NOMO-1 treated with DMSO at 0.1 percent for 48 hours (cell line): ENCODE data around the gene ARID1B.

ENCODE experiments used
- DNase-seq: peaks from one replicate; lab custom pipeline; 2025; ENCODE audit not compliant: unreplicated experiment; lab: John Stamatoyannopoulos, UW

Gene ARID1B

DNA sequence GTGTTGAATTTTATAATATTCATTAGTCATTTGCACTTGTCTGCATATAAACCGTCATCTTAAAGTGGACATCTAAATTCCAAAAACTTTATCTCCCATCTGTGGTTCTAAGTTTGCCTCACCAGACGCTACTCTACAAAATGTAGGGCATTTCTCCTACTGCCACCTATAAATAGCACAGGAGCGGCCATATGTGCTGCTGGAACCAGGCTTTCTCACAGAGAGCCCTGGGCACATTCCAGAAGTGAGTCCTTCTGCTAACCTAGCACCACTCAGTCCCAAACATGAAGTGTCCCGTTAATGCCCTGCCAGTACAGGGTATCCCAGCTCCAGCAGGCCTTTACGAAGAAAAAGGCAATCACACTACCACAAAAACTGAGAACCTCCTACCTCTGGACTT lies 392.5 kb downstream of the ARID1B start:
- no peak for DNase-seq

DNA sequence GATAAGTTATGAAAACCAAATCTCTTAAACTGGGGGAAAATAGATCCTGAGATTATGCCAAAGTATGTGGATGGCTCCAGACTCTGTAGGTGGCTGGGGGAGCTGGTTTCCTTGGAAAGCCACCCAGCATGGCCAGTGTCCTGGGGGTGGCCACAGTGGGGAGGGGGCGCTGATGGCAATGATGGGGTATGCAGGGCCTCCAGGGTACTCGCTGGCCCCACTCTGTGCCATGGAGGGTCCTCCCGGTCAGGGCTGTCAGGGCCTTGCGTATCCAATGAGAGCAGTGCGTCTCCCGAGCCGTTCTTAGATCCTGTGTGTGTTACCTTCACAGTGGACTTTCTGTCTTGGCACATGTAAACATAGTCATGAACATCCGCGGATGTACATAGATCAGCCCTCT lies 393.4 kb downstream of the ARID1B start:
- DNase-seq, result no peak

DNA sequence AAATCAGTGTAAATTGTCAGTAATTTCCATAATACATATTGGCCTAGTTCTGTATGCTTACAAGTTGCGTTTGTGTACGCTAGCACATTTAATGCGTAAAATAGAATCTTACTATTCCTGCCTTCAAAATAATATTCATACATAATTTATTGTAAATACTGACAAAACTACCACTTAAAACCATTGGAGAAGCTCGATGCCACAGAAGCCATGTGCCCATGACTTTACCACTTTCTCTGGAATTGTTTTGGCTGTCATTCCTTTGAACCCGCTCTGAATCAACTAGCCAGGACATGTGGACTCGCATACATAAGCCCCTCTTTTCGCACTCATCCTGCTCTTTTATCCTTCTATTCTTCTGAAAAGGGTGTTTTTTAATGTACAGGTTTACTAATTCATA lies 394.6 kb downstream of the ARID1B start:
- DNase-seq, result no peak

DNA sequence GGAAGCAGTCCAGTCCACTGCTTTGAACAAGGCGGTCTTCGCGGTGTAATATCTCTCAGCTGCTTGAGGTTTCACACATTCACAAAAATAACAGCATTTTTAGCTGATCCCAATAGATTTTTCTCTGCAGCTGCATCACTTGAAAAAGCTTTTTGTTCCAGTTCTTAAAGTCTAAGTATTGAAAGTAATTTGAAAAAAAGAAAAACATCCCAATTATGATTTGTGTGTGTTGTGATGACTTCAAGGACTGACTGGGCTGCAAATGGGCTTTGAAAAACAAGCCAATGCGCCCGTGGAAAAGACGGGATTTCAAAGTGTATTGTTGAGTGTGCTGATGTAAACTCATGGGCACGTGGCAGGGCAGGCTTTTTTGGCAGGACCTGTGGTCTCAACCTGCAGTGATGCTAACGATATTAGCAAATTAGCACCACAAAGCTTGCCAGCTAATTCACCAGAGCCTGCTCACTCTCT lies 395.1 kb downstream of the ARID1B start:
- no peak for DNase-seq

DNA sequence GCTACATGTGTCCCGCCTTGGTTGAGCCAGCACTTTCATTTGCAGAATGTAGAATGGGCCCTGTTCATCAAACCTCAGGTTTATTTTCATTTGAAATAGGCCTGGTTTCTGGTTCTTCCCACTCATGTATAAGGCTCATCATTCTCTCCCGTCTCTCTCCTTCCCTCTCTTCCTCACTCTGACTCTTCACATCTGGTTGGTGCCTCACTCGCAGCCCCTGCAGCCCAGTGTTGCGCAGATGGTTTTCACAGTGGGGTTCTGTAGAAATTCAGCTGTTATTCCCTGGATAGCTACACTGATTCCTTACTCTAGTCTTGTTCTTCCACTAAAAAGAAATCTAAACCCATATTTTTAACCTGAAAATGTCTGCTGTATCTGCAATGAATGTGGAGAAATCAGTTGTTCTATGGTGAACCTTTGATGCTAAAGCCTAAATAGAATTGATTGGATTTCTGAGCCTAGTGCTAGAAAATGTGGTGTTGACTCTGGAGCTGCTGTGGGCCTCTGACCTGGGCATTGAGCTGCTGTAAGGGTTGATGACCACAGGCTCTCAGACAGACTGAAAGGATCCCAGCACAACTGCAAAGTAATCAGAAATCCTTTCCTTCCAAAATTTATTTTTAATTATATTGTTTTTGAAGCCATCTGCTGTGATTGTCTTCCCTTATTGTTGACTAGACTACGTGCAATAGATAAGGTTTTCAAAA lies 395.8 kb downstream of the ARID1B start:
- DNase-seq, result no peak

DNA sequence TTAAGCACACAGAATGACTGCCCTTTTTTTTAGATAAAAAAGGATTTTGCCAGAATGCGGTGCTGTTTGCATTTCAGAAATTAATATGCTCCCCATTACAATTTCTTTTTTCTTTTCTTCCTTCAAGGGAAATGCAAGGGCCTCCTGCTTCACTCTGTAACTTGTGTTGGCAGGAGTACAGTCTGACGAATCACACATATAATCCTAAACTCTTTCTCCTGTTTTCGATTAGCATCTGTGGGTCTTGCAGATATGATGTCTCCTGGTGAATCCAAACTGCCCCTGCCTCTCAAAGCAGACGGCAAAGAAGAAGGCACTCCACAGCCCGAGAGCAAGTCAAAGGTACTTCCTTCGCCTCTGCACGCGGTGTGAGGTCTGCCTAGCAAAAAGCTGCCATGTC lies 396.6 kb downstream of the ARID1B start:
- no peak for DNase-seq

DNA sequence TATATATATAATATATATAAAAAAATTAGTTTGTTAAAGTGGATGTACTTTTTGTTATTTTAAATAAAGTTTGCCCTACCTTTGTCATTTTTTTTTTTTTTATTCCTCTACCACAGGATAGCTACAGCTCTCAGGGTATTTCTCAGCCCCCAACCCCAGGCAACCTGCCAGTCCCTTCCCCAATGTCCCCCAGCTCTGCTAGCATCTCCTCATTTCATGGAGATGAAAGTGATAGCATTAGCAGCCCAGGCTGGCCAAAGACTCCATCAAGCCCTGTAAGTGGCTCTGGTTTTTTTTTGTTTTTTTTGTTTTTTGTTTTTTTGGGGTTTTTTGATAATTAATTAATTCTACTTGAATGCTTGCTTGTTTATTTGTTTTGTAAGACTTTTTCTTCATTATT lies 397.6 kb downstream of the ARID1B start:
- DNase-seq, result no peak

DNA sequence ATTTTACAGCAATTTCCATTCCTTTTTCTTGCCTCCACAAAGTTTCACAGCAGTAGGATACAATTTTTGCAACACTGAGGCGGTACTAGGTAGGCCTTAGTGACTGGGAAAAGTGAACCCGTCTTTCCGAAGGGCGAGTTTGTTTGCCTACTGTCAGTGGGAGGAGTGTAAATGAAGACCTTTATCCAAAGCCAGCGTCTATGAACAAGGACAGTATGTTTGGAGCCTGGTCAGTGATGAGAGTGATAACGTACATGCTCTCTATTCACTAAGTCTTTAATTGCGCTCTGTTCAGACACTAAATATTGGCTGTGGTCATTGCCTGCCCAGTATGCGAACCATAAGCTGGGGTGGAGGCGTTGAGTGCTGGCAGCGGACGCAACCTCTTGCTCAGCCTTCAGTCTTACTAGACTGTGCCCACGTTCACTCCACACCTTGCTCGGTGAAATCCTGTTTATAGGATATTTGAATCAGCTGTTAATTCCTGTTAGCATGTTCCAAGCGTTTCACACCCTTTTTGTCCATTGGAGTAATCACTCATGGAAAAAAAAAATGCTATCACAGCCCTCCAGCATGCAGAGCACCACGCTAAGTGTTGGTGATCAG lies 400.7 kb downstream of the ARID1B start:
- no peak for DNase-seq

DNA sequence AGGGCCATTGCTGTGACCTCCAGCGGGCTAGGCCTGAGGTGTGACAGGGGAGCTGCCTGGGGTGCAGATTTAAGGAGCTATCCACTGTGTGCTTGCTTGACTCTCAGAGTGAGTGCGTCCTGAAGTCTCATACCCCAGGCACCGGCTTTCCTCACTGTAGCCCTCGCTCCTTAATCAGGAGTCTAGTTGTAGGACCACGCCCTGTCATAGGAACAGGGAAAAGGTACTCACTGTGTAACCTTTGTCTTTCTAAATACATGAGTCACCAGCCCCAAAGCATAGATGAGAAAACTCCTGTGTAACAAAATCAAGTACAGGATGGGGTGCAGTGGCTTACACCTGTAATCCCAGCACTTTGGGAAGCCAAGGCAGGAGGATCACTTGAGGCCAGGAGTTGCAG lies 404.5 kb downstream of the ARID1B start:
- no peak for DNase-seq

DNA sequence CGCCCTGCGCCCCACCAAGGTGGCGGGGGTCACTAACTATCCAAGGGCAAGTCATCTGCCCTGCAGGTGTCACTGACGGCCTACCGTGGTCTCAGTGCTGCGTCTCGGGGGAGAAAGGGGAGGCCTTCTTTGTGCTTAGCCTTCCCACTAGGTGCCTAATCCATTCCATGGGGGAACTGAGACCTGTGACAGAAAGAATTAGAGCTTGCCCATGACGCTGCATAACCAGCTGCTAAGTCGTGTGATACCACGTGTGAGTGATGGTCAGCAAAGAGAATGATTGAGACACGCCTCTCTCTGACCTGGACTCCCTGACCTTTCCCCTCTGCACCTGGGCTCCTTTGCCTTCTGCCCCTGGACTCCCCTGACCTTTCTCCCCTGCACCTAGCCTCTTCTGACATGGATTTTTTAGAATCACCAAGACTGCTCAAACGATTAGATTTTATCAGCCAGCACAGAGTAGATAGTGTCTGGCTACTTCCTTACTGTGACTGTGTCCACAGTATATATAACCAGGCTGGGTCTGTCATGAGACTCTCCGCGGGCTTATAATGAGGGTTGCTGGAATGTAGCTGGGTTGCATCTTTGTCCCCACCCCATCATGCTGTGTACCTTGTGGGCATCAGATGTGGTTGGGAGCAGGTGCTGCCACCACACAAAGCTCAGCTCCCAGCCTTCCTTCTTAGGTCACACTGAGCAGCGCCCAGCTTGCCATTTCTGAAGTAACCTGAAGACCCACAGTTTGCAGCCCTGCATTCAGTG lies 405.5 kb downstream of the ARID1B start:
- DNase-seq, result no peak

DNA sequence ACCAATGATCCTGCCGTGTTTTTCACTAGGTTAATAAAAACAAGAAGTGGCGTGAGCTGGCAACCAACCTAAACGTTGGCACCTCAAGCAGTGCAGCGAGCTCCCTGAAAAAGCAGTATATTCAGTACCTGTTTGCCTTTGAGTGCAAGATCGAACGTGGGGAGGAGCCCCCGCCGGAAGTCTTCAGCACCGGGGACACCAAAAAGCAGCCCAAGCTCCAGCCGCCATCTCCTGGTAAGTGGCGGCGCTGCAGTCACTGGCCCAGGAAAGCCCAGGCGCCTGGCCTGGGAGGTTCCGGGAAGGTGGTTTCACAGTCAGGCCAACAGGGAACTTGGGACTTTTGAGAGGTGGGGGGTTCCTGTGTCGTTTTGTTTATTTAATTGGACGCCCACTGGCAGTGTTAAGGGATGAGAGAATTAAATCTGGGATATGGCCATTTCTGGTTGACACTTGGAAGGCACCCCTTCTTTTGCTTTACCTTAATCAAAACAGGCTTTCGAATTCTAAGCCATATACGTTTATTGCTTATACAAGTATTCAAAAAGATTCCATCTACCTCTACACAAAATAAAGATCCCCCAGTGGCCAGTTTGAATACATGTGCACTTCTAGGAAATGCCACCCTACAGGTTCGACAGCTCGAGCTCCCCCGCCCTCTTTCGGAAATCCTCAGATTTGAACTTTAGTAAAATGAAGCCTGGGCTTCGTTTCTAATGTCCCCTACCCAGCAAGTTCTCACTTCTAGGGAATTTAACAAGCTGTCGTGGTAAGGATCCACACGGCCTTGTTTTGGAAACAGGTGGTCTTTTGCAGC lies 407.2 kb downstream of the ARID1B start:
- DNase-seq, result no peak

DNA sequence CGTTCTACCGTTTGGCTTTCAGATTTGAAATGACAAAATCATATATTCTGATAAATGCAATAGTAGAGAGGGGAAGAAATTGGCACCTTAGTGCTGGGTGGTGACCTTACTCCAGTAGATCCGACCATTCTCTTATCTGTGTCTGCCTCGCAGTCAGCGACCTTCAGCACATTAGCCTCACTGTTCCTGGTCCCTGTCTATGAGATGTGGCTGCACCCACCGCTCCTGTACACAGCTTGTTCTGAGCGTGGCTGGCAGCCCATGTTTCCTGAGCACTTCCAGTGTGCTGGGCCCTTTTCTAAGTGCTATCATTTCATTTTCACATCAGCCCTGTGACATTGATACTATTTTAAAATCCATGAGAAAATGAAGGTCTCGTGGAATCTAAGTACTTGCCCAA lies 408.0 kb downstream of the ARID1B start:
- DNase-seq, result no peak

DNA sequence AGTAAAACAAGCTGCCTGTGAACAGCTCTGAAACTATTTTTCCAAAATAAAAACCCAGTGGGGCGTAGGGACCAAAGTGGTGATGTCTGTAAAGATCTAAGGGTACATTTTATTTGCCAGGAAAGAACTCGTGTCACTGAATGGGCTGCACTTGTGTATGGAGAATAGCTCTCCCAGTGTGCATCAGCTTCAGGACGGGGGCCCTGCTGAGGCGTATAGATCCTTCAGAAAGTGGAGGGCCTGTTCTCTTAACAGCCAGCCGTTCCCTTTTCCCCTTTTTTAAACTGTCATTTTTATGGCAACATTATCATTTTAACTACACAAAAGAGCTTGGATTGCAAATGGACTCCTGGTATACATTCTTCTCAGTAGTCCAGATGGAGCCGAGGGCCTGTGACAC lies 408.8 kb downstream of the ARID1B start:
- no peak for DNase-seq

DNA sequence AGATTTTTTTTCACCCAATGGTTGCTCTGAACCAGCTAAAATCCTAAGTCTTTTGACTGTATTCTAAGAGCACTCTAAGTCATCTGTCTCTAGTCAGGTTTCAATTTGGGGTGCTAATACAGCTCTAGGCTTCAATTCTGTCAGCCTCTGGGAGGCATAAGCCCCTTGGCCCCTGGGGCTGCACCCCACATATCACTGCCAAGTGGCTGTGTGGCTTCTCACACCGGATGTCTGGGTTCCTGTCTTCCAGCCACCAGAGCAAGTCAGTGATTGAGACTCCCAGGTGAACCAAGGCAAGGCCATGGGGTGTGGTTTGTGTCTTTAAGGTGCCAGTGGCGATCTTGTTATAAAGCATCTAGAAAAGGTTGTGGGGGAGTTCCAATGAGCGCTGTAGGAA lies 409.6 kb downstream of the ARID1B start:
- DNase-seq, result no peak

DNA sequence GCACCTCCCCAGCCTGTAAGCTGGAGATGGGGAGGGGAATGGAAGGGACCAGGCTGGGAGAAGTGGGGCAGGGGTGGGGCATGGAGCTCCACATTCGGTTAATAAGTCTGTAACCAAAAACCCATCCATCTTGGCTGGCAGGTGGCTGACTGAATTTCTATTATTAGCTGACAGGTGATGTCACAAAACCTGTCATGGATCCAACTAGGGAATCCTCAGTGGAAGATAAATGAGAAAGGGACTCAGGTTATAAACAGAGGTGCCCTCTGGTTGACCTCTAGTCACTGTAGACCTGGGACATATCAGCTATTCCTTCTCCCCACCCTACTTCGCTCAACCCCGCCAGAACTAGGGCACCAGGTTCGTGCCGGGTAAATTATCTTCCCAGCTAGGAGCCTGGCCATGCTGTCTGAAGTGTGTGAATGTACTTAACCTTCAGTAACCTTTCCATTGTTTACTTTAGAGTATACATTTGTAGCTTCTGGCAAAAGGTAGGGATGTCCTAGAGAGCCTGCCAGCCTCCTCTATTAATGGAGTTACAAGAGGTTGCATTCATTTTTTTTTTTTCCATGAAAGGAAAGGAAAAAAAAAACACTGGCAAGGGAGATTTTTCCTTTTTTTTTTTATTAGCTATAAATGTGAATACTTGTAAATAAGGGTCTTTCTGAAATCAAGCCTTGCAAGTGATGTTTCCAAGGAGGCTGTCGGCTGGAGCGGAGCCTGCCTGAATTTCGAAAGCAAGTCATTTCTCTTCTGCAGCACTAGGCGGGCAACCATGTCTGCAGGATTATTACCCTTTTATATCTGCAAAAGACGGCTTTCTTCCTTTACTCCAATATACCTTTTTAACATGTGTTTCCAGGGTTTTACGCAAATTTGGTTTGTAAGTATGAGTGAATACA lies 410.3 kb downstream of the ARID1B start:
- DNase-seq, result no peak

DNA sequence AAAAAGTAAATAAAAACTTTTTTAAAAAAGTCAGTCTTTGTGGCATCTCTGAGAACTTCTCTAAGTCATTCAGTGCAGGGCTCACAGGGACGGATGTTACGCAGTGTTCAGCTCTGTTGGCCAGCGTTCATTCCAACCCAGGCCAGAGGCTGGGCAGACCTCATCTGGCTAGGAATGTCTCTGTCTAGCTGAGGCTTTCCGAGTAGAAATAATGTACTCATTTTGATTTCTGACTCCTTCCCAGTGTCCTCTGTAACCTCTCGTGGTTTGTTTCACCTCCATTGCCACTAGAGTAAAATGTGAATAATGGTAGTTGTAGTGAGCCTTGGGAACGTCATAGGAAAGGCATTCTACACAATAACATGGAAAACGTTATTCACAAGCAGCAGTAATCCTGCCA lies 411.0 kb downstream of the ARID1B start:
- no peak for DNase-seq

DNA sequence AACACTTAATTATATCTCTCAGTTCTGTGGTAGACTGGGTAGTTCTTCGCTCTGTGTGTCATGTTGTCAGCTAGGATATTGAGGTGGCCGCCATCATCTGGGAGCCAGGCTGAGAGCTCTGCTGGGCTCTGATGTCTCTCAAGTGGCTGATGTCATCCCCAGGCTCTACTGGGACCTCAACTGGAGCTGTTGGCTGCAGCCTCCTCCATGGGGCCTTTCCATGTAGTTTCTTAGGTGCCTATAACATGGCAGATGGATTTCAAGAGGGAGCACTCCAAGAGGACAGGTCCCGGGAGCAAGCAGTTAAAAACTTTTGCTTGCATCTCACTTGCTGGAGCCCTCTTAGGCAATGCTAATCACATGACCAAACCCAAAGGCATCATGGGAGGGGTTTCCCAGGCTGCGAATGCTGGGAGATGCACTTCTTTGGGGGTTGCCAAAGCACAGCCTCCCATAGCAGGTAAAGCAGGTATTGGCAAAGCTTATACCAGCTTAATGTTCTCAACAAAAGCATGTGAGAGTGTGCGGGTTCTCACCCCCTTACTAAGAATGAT lies 416.3 kb downstream of the ARID1B start:
- DNase-seq, result no peak

DNA sequence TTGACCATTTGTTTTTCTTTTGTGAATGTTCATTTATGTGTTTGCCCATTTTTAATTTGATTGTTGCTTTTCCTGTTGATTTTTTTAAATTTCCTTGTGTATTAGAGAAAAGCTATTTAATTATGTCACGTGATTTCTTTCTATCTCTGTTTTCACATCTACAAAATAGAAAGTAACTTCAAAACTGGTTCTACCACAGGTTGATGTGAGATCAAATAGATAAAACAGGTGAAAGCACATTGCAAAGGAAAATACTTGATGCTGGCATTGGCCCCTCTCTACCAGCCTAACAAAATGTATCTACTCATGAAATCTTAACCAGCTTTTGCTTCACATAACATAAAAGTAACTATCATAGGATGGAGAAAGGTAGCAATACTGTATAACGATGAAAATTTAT lies 416.9 kb downstream of the ARID1B start:
- DNase-seq, result no peak

DNA sequence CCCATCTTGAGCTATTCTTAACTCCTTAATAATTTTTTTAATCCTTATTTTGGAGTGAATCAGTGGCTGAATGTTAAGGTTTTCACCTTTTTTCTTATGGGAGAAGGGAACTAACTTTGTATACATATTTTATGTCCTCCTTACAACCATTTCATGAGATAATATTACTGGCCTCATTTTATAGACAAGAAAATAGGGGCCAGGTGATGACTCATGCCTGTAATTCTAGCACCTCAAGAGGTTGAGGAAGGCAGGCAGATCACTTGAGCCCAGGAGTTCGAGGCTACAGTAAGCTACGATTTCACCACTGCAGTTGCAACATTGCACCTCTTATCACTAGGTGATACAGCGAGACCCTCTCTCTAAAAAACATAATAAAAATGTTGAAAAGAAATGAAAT lies 417.5 kb downstream of the ARID1B start:
- DNase-seq, result no peak

DNA sequence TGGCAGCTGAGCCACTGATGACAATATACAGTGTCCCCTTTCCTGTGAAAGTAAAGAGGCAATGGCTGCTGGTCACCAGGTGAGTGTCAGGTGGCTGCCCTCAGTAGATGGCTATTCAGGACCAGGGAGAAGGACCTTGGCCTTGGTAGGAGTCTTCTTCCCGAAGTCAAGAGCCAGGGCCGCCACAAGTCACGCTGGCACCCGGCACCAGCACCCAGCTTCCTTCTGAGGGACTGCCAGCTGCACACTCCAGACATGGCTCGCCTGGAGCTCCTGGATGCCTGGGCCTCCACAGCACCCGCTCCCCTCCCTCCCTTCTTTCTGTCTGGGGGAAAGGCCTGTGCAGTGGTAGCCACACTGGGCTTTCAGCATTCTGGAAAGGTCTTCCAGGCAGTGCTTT lies 419.2 kb downstream of the ARID1B start:
- no peak for DNase-seq
